K562 (cell line): ENCODE results near the gene ERVK3-1. TPM values are rescaled to one million over a fixed set of nuclear protein-coding genes. Genes with fewer than 3 reads are reported as not detected.

Source experiments
- BACH1 ChIP-seq: fragments of 200-800 bp; sonication (Bioruptor generic); IDR thresholded peaks from 2 replicates; pipeline ENCODE4 v1.6.1; 2016; ENCODE audit warnings: missing genetic modification characterization, missing compliant biosample characterization
- HNRNPH1 ChIP-seq: fragments of 200-400 bp; formaldehyde crosslinking; optimal IDR thresholded peaks from 2 replicates; pipeline ENCODE3; 2017; ENCODE audit warnings: low read depth, mild to moderate bottlenecking, low read length, moderate library complexity
- HOXB6 ChIP-seq: fragments of 250-450 bp; sonication (Bioruptor Pico); IDR thresholded peaks from 2 replicates; pipeline ENCODE4 v1.5.1; 2022; ENCODE audit warnings: mild to moderate bottlenecking, borderline replicate concordance
- MAFK ChIP-seq: IDR thresholded peaks from 2 replicates; pipeline ENCODE4 v1.6.1; 2011; ENCODE audit warnings: low read length, improper control_type of control experiment
- MTF1 ChIP-seq: fragments of 250-450 bp; sonication (Bioruptor Pico); IDR thresholded peaks from 2 replicates; pipeline ENCODE4 v1.9.0; 2021; ENCODE audit warnings: moderate library complexity, mild to moderate bottlenecking, inconsistent platforms, borderline replicate concordance
- MYC ChIP-seq, 2 experiments: fragments of 250-450 bp in 1 of 2; sonication (Bioruptor Pico) in 1 of 2; IDR thresholded peaks; 2 replicates each; pipeline versions ENCODE4 v1.5.1 to v1.6.1; 2012 to 2021; ENCODE audit warnings: low read depth in 2 of 2, borderline replicate concordance in 1 of 2, improper control_type of control experiment in 1 of 2, low read length in 1 of 2, mild to moderate bottlenecking in 1 of 2, moderate library complexity in 1 of 2
- NFE2L1 ChIP-seq: fragments of 450-650 bp; IDR thresholded peaks from 2 replicates; pipeline ENCODE4 v1.6.1; 2016; ENCODE audit warnings: missing genetic modification characterization, low read depth, mild to moderate bottlenecking, missing compliant biosample characterization, moderate library complexity, borderline replicate concordance
- NFIC ChIP-seq: fragments of 450-650 bp; IDR thresholded peaks from 2 replicates; pipeline ENCODE4 v1.6.1; 2017; ENCODE audit warnings: mild to moderate bottlenecking, inconsistent platforms
- PHB ChIP-seq: fragments of 250-450 bp; sonication (Bioruptor Pico); IDR thresholded peaks from 2 replicates; pipeline ENCODE4 v1.5.0; 2021
- POLR2B ChIP-seq: fragments of 450-650 bp; IDR thresholded peaks from 2 replicates; pipeline ENCODE4 v1.6.1; 2018; ENCODE audit warnings: low read depth; ENCODE audit not compliant: partially characterized antibody
- PTBP1 ChIP-seq: fragments of 200-400 bp; formaldehyde crosslinking; IDR thresholded peaks from 2 replicates; pipeline ENCODE4 v1.6.1; 2017; ENCODE audit warnings: low read depth, low read length
- PTTG1 ChIP-seq: fragments of 450-650 bp; IDR thresholded peaks from 2 replicates; pipeline ENCODE4 v1.6.1; 2016; ENCODE audit warnings: low read depth, mild to moderate bottlenecking, missing genetic modification characterization, missing compliant biosample characterization
- RNF2 ChIP-seq: sonication (generic); IDR thresholded peaks from 2 replicates; pipeline ENCODE4 v1.6.1; 2016
- SMARCC2 ChIP-seq: fragments of 450-650 bp; IDR thresholded peaks from 2 replicates; pipeline ENCODE4 v1.6.1; 2017; ENCODE audit warnings: antibody characterized with exemption, moderate library complexity, mild to moderate bottlenecking, low read depth
- SRSF9 ChIP-seq: fragments of 200-400 bp; formaldehyde crosslinking; IDR thresholded peaks from 2 replicates; pipeline ENCODE4 v1.6.1; 2017; ENCODE audit warnings: low read depth, low read length, borderline replicate concordance
- ZBTB40 ChIP-seq, 2 experiments: fragments of 450-650 bp in 1 of 2; sonication (generic) in 1 of 2; formaldehyde crosslinking in 1 of 2; IDR thresholded peaks; 2 replicates each; pipeline versions ENCODE4 v1.7.1 to v1.9.0; 2016 to 2022; ENCODE audit warnings: inconsistent platforms in 1 of 2, mild to moderate bottlenecking in 1 of 2, missing genetic modification reagents in 1 of 2
- ZFX ChIP-seq: sonication (generic); formaldehyde crosslinking; IDR thresholded peaks from 2 replicates; pipeline ENCODE4 v1.8.0; 2022; ENCODE audit warnings: mild to moderate bottlenecking, missing genetic modification reagents, moderate library complexity
- polyA plus RNA-seq, 8 experiments: library from polyadenylated mRNA; depleted of rRNA in 4 of 8; stranded (reverse) in 5 of 8; unstranded in 3 of 8; fragments of >200 nt; fragmentation: Nextera tagmentation in 2 of 8; fragmentation: Illumina TruSeq in 1 of 8; extraction: Ambion mirVana in 2 of 8; extraction: Trizol in 1 of 8; gene quantifications; 2 replicates each; pipeline versions ENCODE4 v1.2.1 to v1.2.3, GENCODE V29; 2011 to 2014; ENCODE audit warnings: inconsistent platforms in 1 of 8, missing spikeins in 1 of 8
- total RNA-seq, 7 experiments: library from RNA; depleted of rRNA in 6 of 7; stranded (reverse); fragments of >200 nt in 6 of 7; fragmentation: Illumina TruSeq in 2 of 7; extraction: Trizol in 2 of 7; gene quantifications; 2 replicates each; pipeline versions ENCODE4 v1.2.1 to v1.2.3, GENCODE V29; 2011 to 2021; ENCODE audit warnings: low replicate concordance in 1 of 7

The ERVK3-1 gene
- total and polyA plus RNA-seq, 9 of the 15 experiments (the other 6 are each of a cell fraction or from before 2014, with no cell fraction given) = 87.6 to 299 (median 119) TPM

DNA sequence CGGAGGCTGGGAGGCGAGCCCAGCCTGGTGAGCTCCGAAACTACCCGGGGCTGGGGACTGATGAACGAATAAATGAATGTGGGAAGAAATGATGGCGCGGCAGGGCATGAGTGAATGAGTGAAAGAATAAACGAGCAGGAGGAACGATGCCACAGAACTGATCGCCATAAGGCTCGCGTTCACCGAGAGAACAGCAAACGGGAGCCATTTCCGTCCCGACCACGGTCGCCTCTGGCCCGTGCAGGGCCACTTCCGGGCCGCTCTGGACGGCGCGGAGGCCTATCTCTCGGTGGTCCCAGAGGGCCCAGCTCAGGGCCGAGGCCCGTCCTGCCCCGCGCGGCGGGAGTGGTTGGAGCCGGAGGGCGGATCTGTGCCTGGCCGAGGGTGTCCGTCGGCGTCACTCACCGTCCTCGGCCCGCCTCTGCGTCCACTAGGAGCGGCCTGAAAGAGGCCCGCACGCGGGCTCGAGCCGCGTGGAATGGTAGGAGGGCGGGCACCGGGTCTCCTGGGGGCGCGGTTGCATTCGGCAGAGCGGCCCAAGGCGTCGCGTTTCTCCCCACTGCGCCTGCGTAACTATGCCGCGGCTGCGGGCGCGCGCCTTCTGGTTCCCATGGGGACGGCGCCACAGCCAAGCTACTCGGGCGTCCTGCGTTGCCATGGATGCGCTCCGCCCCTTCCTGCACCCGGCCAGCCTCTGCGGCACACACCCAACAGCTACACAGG lies 57.3 kb downstream of the ERVK3-1 start, which contains the start of gene ZNF497 (continued):
- TF ChIP-seq POLR2B = peak; percentile 91
- TF ChIP-seq BACH1 (tag) = no peak
- TF ChIP-seq PHB (CRISPR knock-in tag) = no peak
- no peak for TF ChIP-seq HOXB6 (CRISPR knock-in tag)
- TF ChIP-seq PTTG1 (tag) = no peak
- no peak for TF ChIP-seq SRSF9
- no peak for TF ChIP-seq MAFK
- no peak; the same call in none of the 2 replicates for TF ChIP-seq RNF2
- no peak; the same call in 1 of the 2 replicates for TF ChIP-seq PTBP1
- peak; percentile 99 for TF ChIP-seq ZFX (CRISPR knock-in tag)
- TF ChIP-seq NFIC = no peak
- no peak for TF ChIP-seq SMARCC2
- TF ChIP-seq MTF1 (CRISPR knock-in tag) = no peak
- TF ChIP-seq MYC (IDR thresholded peaks at IDR 0.05; ENCODE audit: low read depth, low read length) = peak; percentile 87
- peak; percentile 69; the same call in 1 of the 2 replicates for TF ChIP-seq MYC (CRISPR knock-in tag; IDR thresholded peaks at IDR 0.05; ENCODE audit: borderline replicate concordance, low read depth)
- no peak for TF ChIP-seq NFE2L1
- no peak for TF ChIP-seq HNRNPH1
- peak; percentile 97 for TF ChIP-seq ZBTB40 (IDR thresholded peaks at IDR 0.05)
- TF ChIP-seq ZBTB40 (CRISPR knock-in tag; IDR thresholded peaks at IDR 0.05) = no peak
